ENCODE measurements around the gene EDA.
"Not testable (repeated sequence)": the region's sequence is repeated elsewhere in the genome, so short reads cannot be mapped to it uniquely, and the experiment has no call there.

The EDA gene

DNA sequence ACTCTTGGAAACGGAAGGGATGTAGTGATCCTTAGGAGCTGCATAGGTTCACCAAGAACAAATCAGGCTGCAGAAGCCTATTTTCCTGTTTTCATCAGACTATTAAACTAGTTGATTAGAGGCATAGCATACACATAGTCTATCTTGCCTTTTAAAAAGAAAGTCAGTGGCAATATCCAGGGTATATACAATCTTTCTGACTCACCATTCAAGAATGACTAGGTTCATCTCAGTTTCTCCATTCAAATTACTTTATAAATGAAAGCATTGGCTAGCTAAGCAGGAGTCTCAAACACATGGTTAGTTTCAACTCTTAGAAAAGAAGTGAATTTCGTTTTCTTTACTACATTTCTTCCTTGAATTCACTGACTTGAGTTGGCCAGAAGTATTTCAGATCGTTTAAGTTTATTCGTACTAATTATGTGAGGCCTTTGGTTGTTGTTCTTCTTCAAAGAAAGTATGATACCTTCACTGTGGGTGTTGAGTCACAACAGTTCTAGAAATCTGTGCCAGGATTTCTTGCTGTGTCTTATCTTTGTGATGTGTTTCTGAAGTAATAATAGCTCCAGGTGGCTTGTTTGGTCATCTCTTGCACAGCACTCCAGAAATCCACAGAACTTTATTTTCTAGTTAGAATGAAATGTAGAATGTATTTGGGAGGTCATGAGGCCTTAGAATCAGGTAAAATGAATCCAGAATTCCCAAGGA, 345.6 kb downstream of the EDA start:
- no peak for DNase-seq

DNA sequence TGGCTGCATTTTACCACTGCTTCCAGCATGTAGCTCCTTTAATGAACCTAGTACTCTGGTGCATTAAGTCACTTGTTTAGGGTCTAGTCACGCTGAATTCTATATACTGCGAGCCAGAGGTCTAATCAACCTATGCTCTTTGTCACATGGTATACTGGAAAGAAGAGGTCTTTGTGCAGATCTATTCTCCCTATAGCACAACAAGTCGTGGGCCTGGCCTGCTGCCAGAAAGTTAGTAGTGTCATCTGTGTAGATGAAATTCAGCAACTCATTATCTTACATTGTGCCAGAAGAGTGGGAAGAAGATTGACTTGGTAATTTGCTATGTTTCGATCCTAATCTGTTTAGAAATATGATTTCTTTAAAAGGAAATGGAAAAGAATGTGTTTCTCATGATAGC, 353.0 kb downstream of the EDA start:
- DNase-seq, result no peak

DNA sequence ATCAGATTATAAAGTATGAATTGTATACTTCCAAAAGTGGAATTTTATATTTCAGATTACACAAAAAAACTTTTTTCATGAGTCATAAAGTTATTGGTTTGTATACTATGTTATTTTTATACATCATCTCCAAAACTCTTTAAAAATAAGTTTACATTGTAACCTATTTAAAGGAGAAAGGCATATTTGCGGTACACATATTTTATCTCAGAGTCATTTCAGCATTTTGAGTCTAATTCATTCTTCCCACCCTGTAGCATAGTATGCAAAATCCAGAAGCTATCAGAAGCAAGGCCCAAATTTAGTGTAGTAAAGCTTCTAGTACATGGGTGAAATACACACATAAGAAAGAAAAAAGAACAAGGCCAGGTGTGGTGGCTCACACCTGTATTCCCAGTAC, 353.5 kb downstream of the EDA start:
- DNase-seq, result no peak

DNA sequence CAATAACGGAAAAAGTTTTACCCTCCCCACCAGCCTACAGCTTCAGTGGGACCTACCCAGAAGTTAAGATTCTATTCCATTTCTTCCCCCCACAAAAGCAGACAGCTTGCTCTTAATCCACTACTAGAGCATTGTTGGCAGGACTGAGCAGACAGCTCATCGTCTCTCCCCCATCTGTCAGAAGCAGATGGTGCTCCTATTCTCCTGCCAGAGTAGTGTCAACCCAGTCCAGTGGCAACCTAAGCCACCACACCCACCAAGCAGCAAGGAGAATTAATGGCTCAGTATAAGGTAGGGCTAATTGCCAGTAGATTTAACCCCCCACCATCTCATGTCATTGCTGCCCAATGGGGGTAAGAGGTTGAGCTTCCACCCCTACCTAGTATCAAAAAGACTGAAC, 371.8 kb downstream of the EDA start:
- DNase-seq, result no peak

DNA sequence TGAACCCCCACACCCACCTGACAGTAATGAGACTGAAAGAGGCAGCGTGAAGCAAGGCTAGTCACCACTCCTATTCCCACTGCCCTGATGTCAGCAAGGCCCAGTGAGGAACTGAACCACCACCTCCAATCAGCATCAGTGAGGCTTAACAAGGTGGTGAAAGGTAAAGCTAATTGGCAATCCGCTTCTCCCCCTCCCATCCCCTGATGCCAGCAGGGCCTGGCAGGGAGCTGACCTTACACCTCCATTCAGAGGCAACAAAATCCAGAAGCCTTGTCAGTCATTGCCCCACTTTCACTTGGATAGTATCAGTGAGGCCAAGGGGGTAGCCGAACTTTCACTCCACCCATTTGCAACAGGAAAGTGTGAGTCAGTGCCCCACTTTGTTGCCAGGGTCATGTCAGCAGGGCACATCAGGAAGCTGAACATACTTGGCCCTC, 373.1 kb downstream of the EDA start:
- DNase-seq, result no peak

DNA sequence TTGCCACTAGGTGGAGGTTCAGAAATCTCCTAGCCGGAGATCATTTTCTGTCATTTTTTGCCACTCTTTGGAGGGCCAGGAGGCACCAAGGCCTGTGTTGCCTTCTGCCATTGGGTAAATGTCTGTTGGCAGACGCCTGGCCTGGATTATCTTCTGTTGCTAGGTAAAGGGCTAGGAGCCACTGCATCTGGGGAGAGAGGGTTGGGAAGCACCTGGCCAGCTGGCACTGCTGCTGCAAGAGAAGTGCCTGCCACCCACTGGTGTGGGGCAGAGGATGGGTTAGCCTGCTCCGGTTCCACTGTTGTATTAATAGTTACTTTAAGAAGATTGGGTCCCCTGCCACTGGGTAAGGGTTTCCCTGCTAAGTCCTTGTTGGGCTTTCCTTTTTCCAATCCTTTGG, 375.8 kb downstream of the EDA start:
- no peak for DNase-seq

DNA sequence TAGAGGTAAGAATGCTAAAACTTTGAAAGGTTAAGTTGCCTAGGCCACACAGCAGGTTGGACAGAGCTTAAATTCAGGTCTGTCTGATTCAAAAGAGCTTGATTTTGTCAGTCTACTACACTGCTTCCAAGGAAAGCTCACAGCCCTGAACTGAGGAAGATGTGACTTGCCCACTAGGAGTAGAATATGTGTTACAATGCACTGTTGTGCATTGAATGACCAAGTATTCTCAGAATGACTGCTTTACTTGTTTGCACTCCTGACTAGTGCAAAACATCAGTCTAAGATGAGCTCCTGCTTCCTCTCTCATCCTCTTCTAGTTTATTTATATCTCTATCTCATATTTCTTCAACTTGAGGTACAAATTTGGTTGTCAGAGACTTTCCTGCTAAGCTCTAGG, 377.6 kb downstream of the EDA start:
- no peak for DNase-seq

DNA sequence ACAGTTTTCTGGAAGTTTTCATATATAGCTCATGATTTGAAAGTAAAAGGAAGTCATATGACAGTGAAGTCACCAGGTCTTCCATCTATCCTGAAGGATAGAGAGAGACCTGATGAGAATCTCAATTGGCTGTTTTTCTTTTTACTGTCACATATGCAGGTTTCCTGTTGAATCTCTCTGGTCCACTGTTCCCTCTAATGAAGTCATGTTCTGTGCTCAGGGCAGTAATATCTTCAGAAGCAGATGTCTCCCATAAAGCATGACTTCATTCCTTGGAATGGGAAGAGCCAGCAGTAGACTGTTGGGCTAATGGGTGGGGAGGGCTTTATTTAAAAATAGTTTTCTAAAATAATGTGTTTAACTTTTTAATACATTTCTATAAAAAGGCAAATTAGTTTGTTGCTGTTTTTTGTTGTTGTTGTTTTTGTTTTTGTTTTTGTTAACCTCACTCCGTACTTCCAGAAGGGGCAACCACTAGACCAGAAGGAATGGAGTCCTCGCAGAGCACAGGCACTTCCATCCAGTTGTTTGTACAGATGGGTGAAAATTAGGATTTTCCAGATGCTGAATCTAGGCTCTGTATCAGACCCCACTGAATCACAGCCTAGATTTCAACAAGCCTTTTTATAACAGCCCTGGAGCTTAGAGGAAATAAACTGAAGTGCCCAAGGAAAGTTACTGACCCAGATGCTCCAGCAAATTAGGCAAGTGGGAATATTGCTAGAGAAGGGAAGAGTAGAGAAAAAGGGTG, 379.6 kb downstream of the EDA start:
- DNase-seq, result no peak

DNA sequence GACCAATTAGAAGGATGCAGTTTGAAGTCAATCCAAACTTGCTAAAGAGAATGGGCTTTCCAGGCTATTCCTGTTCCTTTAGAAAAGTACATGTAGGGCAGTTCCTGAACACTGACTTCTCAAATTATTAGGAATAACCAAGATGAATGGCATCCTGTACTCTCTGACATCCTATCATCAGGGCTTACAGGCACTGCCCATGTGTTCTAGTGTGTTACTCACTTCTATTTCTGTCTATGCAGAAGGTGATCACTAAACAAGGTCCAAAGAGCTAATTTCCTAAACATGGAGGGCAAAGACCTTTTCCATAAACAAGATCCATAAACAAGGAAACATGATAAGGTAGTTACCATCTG, 380.2 kb downstream of the EDA start:
- DNase-seq, result no peak

DNA sequence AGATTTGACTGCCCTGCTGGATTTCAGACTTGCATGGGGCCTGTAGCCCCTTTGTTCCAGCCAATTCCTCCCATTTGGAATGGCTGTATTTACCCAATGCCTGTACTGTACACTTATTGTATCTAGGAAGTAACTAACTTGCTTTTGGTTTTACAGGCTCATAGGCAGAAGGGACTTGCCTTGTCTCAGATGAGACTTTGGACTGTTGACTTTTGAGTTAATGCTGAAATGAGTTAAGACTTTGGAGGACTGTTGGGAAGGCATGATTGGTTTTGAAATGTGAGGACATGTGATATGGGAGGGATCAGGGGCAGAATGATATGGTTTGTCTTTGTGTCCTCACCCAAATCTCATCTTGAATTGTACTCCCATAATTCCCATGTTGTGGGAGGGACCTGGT, 382.4 kb downstream of the EDA start:
- DNase-seq, result not testable (repeated sequence)

DNA sequence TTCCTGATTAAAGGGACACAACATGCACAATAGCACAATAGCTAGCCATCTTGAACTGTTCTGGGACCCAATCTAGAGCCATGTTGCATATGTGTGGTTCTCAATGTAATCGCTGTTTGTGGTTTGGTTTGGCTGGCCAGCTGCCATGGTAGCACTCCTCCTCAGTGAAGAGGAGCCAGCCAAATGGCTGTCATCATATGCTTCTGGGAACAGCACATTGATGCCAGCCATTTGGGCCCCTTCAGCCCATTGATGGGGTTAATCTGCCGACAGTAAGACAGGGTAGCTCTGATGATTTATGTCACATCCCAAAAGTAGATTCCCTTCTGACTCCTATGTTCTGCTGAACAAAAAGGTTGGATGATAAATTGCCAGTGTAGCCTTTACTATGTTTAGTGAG, 385.4 kb downstream of the EDA start:
- no peak for DNase-seq

DNA sequence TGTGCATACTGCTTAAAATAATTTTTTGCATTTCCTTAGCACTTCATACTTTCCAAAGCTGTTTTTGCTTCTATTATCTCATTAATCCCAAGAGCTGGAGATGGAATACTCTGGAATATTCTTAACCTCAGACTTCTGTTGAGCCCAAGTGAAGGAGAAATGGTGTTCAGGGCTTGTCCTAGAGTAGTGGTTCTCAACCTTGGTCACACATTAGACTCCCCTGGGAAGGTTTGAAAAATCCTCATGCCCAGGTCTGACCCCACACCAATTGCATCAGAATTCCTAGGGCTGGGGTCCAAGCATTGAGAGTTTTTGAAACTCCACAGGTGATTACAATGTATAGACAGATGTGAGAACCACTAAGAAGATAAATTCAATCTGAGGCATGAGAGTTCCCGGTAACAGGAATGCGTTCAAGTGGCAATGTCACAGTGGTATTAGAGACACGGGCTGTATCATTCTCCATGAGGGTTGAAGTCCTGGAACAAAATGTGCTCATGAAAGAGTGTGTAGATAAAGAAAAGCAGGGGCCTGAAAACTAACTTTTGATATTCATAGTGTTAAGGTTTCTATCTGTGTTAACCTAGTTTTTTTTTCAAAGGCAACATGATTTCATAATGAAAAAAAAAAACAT, 385.9 kb downstream of the EDA start:
- DNase-seq, result no peak

DNA sequence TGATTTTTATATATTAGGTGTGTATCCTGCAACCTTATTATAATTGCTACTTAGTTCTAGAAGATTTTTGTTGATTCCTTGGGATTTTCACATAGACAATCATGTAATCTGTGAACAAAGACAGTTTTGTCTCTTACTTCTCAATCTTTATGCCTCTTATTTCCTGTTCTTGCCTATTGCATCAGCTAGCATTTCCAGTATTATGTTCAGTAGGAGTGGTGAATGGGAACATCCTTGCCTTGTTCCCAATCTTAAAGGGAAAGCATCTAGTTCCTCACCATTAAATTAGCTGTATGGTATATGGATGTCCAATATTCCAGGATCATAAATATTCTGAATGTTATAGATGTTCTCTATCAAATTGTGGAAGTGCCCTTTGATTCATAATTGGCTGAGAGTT, 392.0 kb downstream of the EDA start:
- no peak for DNase-seq

DNA sequence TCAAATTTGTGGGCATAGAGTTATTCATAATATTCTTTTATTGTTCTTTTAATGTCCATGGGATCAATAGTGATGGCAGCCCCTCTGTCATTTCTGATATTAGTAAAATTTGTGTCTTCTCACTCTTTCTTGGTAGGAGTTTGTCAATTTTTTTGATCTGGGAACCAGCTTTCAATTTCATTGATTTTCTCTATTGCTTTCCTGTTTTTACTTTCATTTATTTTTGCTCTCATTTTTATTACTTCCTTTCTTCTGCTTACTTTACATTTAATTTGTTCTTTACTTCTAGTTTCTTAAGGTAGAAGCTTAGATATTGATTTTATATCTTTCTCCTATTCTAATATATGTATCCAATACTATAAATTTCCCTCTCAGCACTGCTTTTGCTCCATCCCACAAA, 393.1 kb downstream of the EDA start:
- DNase-seq, result no peak

DNA sequence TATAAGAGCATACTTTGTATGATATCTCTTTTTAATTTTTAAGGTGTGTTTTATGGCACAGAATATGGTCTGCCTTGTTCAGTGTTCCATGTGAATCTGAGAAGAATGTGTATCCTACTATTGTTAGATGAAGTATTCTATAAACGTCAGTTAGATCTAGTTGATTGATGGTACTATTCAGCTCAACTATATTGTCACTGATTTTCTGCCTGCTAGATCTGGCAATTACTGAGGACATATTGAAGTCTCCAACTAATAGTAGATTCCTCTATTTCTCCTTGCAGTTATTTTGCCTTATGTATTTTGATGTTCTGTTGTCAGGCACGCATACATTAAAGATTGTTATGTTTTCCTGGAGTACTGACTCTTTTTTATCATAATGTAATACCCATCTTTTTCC, 394.1 kb downstream of the EDA start:
- DNase-seq, result no peak

DNA sequence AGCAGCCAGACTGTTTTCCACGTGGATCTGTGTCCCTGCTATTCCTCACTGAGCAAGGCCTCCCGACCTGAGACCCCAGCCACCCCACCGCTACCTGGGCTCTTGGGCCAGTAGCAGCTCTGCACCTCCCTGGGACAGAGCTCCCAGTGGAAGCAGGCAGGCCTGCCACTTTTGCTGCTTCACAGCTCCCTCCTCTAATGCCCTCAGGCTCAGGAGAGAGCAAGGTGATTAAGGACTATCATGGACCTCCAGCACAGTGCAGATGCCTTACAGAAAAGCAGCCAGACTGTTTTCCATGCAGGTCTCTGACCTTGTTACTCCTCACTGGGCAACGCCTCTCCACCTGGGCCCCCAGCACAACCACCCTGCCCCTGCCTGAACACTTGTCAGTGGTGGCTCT, 396.8 kb downstream of the EDA start:
- DNase-seq, result no peak

DNA sequence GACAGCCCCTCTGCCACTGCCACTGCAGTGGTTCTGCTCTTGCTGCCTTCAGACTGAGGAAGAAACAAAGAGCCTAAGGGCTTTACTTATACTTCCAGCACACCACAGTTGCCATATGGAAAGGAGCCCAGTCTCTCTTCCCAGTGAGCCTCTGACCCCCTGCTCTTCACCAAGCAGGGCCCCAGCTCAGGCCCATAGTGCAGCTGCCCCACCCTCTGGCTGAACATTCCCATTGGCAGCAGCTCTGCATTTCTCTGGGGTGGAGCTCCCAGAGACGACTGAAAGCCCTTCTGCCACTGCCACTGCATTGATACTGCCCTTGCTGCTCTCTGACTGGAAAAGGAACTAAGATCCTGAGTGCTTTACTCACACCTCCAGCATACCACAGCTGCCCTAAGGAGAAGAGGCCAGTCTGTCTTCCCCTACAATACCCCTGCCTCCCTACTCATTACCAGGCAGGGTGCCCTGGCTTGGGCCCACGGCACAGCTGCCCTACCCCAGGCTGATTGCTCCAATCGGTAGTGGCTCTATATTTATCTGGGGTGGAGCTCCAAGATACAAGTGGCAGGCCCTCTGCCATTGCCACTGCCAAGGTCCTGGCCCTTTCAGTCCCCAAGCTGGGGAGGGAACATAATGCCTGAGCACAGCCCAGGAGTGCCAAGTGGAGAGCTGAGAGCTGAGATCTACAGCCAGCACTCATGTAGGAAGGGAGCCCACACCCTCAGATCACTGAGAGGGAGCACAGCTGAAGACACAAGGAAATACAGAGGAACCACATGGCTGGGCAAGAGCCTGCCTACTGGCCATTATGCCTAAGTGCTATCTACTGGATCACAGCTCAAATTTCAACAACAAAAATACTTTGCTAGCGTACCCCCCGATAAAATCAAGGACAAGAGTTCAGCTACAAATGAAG, 397.8 kb downstream of the EDA start:
- DNase-seq, result no peak

DNA sequence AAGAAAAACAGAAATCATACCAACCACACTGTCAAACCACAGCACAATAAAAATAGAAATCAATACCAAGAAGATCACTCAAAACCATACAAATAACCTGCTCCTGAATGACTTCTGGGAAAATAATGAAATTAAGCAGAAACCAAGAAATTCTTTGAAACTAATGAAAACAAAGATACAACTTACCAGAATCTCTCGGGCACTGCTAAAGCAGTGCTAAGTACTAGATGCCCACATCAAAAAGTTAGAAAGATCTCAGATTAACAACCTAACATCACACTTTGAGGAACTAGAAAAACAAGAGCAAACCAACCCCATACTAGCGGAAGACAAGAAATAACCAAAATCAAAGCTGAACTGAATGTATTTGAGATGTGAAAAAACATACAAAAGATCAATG, 400.6 kb downstream of the EDA start:
- no peak for DNase-seq

DNA sequence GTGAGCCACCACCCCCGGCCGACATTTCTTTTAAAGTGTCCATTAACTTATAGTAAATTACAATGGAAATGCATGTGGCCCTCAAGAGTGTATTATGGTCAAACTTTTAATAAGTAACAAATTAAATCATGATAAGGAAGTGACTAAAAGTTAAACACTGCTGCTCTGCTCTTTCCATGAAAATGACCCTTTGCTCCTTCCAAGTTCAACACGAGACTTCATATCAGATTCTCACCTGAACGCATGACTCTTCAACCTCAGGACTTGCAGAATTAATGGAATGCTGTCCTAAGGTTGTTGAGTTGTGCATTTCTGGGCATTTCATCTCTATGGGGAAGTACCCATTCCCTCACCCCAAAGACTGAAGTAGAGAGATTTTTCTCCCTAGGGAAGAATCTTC, 406.7 kb downstream of the EDA start:
- no peak for DNase-seq

DNA sequence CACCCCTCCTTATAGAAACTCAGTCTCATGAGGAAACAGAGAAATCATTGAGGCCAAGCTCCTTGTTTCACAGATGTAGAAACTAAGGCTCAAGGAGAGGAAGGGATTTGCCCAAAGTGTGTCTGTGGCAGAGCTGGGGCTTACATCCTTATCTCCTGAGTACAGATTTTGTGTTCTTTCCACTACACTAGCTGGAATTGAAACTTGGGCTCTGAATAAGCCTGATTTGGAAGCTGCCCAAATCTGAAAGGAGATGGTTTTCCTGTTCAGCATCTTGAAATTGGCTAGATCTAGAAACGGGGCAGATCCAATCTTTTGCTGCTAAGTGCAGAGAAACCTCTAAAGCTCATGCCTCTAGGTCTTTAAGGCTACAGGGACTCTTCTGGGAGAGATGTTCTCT, 409.6 kb downstream of the EDA start:
- DNase-seq, result no peak

DNA sequence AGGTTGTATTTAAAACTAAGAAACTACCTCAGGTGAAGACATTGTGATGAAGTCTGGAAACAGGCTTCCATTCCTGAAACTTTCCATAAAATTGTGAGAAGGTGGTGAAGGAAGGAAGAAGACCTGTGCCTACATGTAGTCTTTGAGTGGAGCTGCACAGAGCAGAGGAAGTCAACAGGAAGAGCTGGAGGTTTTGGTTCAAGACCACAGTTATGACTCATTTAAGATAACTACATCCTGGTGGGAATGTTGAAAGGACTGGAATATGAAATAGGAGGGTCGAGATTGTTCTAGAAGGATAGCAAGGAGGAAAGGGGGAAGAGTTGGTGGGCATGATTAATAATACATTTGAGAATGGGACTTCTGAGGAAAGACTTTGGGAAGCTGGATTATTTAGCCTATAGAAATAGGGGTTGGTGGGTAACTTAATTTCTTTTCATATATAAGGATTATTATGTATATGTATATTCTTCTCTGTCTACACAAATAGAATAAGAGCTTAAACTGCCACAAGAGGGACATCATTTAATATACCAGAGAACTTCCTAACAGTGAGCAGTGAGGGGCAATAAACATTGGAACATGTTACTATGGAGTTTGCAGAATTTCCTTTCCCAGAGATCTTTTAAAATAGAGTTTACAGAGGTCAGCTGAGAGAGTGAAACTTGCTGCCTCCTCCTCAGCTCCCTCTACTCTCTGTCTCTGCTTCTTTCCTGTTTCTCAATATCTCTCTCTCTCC, 410.4 kb downstream of the EDA start:
- no peak for DNase-seq

DNA sequence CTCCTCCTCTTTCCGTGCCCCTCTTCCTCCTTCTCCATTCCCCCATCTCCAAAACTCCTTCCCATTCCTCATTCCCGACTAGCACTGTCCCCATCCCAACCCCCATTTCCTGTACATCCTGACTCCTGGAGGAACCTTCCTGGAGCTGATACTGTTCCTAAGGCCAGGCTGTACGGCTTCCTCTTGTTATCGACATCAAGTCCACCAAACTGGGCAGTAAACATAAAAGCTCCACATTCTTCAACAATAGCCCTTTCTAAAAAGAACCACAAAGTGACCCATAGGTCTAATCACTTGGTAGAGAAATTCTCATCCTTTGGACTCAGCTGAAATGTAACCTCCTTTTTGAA, 410.9 kb downstream of the EDA start:
- no peak for DNase-seq

DNA sequence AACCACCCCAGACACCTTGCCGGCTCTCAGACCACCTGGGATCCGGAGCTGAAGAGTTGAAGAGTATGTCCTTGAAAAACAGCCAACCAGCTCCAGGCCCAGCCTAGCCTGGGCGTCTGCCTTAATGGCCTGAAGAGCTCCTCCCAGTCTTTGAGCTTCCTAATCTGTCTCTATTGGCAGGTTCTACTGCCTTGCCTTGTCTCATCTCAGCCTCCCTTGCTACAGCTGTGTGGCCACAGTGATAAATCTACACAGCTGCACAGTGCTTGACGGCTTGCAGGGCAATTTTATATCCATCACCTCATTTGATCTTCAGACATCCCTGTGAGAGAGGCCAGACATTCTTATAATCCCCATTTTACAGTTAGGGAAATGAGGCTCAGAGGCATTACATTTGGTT, 413.9 kb downstream of the EDA start:
- DNase-seq, result no peak
